Neural cell (in vitro differentiated cells): ENCODE results near the gene LMOD1. TPM values are rescaled to one million over a fixed set of nuclear protein-coding genes. Genes with fewer than 3 reads are reported as not detected.

Source experiments
- H2AFZ ChIP-seq: fragments of 200-600, 300-800 bp; sonication (generic), shearing (Covaris generic); 2 replicates; pipeline ENCODE4 v1.6.0; 2014; ENCODE audit warnings: low read depth, mild to moderate bottlenecking, antibody characterized with exemption, low read length, moderate library complexity
- H3F3A ChIP-seq: fragments of 200-600 bp; shearing (Covaris generic); 2 replicates; pipeline ENCODE4 v1.6.1; 2016; ENCODE audit warnings: mild to moderate bottlenecking, moderate library complexity, mixed read lengths, antibody characterized with exemption, low read length; ENCODE audit not compliant: insufficient read depth, poor library complexity, severe bottlenecking
- H3K27ac ChIP-seq: fragments of 200-600, 300-800 bp; sonication (generic), shearing (Covaris generic); 2 replicates; pipeline ENCODE4 v1.5.1; 2014; ENCODE audit warnings: mild to moderate bottlenecking, low read length, moderate library complexity
- H3K27me3 ChIP-seq: fragments of 300-800, 200-600 bp; sonication (generic), shearing (Covaris generic); 2 replicates; pipeline ENCODE4 v1.6.0; 2014; ENCODE audit warnings: mild to moderate bottlenecking, low read depth, low read length, moderate library complexity; ENCODE audit not compliant: insufficient read depth
- H3K36me3 ChIP-seq: fragments of 300-800, 200-600 bp; sonication (generic), shearing (Covaris generic); 2 replicates; pipeline ENCODE4 v1.5.1; 2014; ENCODE audit warnings: mild to moderate bottlenecking, antibody characterized with exemption, low read length, moderate library complexity; ENCODE audit not compliant: insufficient read depth
- H3K4me2 ChIP-seq: fragments of 300-800, 200-600 bp; sonication (generic), shearing (Covaris generic); 2 replicates; pipeline ENCODE4 v1.6.0; 2014; ENCODE audit warnings: mild to moderate bottlenecking, low read length
- H3K4me3 ChIP-seq: fragments of 300-800, 200-600 bp; sonication (generic), shearing (Covaris generic); 2 replicates; pipeline ENCODE4 v1.5.1; 2014; ENCODE audit warnings: mild to moderate bottlenecking, low read length, moderate library complexity
- H3K79me2 ChIP-seq: fragments of 200-600 bp; shearing (Covaris generic); replicated peaks from 2 replicates; pipeline ENCODE4 v1.6.0; 2014; ENCODE audit warnings: mild to moderate bottlenecking, low read length, moderate library complexity; ENCODE audit not compliant: insufficient read depth
- H3K9ac ChIP-seq: fragments of 300-800, 200-600 bp; sonication (generic), shearing (Covaris generic); 2 replicates; pipeline ENCODE4 v1.6.1; 2016; ENCODE audit warnings: mild to moderate bottlenecking, low read length, mixed read lengths
- H3K9me2 ChIP-seq: fragments of 200-600 bp; shearing (Covaris generic); 2 replicates; pipeline ENCODE4 v1.6.1; 2016; ENCODE audit warnings: mild to moderate bottlenecking, low read length, mixed read lengths; ENCODE audit not compliant: insufficient read depth
- H3K9me3 ChIP-seq: fragments of 200-600, 300-800 bp; sonication (generic), shearing (Covaris generic); 2 replicates; pipeline ENCODE4 v1.6.1; 2016; ENCODE audit warnings: mild to moderate bottlenecking, mixed run types, low read length, moderate library complexity, mixed read lengths
- H4K20me1 ChIP-seq: fragments of 200-600 bp; shearing (Covaris generic); 2 replicates; pipeline ENCODE4 v1.6.1; 2016; ENCODE audit warnings: mild to moderate bottlenecking, mixed run types; ENCODE audit not compliant: insufficient read depth
- EP300 ChIP-seq: fragments of 450-650 bp; conservative IDR thresholded peaks from 2 replicates; pipeline ENCODE4 v1.6.1; 2014; ENCODE audit warnings: antibody characterized with exemption, mild to moderate bottlenecking, moderate library complexity; ENCODE audit not compliant: poor library complexity, severe bottlenecking
- EZH2 ChIP-seq: fragments of 200-600, 300-800 bp; shearing (Covaris generic), sonication (generic); IDR thresholded peaks from 2 replicates; pipeline ENCODE4 v1.6.1; 2014; ENCODE audit warnings: antibody characterized with exemption, low read length, borderline replicate concordance, mild to moderate bottlenecking; ENCODE audit not compliant: insufficient read depth, poor library complexity, severe bottlenecking
- MXI1 ChIP-seq: fragments of 450-650 bp; conservative IDR thresholded peaks from 2 replicates; pipeline ENCODE4 v1.6.1; 2014; ENCODE audit warnings: antibody characterized with exemption, mild to moderate bottlenecking; ENCODE audit not compliant: poor library complexity, severe bottlenecking
- POLR2AphosphoS5 ChIP-seq: IDR thresholded peaks from 2 replicates; pipeline ENCODE4 v1.6.1; 2012
- RAD21 ChIP-seq: fragments of 450-650 bp; conservative IDR thresholded peaks from 2 replicates; pipeline ENCODE4 v1.6.1; 2014; ENCODE audit warnings: antibody characterized with exemption, mild to moderate bottlenecking, moderate library complexity
- SMC3 ChIP-seq: fragments of 450-650 bp; conservative IDR thresholded peaks from 2 replicates; pipeline ENCODE4 v1.6.1; 2014; ENCODE audit warnings: antibody characterized with exemption, mild to moderate bottlenecking, moderate library complexity; ENCODE audit not compliant: poor library complexity
- TAF1 ChIP-seq: IDR thresholded peaks from 2 replicates; pipeline ENCODE4 v1.6.1; 2012; ENCODE audit warnings: low read depth
- polyA plus RNA-seq: library from polyadenylated mRNA; depleted of rRNA; stranded (reverse); fragments of >200 nt; gene quantifications from 2 replicates; pipeline ENCODE4 v1.2.3, GENCODE V29; 2014
- TF ChIP-seq, protein P1 (sequence below): IDR thresholded peaks from 2 replicates; pipeline ENCODE4 v1.6.1; 2012; ENCODE audit warnings: borderline replicate concordance
- TF ChIP-seq, protein P2 (sequence below): fragments of 450-650 bp; IDR thresholded peaks from 2 replicates; pipeline ENCODE4 v1.5.1; 2014; ENCODE audit warnings: antibody characterized with exemption, mild to moderate bottlenecking, moderate library complexity; ENCODE audit not compliant: poor library complexity, severe bottlenecking

LMOD1 gene
- polyA plus RNA-seq, 1 donor from 2014 or later: not detected

DNA sequence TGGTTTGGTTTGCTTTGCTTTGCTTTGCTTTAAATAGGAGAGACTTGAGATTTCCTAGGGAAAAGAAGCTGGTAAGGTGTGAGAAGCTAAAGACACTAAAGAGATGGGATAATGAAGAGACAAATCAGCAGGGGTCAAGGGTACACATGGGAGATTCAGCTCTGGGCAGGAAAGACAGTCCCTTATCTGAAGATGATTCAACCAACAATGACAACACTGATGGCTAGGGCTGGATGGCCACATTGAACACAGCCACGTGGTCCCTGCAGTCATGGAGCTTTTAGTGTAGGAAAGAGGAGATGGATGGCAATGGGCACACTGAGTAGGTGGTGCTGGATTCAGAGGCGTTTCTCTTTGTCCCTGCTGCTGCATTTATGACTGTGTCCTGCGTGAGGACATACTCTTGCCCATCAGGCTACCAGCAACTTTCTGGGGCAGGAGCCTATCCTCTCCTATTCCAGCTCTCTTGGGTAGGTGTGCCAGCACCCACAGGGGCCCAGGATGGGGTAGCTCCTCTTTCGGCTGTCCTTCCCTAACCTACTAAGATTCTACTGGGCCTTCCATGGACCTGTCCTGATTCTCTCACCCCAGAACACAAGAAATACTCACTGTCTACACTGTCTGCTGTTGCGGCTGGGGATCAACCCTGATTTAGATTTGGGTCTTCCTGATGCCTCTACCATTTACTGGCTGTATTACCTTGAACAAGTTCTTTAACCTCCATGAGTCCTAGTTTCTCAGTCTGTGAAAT is 59.1 kb downstream of the LMOD1 start:
- Histone ChIP-seq H3K9ac (no peak overlapping the region), H3K4me3 (no peak overlapping the region)

GRCh38 chr1:201886103-201886885 is 60.1 kb downstream of the LMOD1 start:
- Histone ChIP-seq H3K27ac (no peak overlapping the region), H2AFZ (no peak overlapping the region), H3K9me3 (no peaks in the 10 kb centered on the region), H3K9ac (no peak overlapping the region), H3K9me2 (no peaks in the 10 kb centered on the region), H3K4me3 (no peak overlapping the region), H4K20me1 (no peaks in the 10 kb centered on the region), H3F3A (no peaks in the 10 kb centered on the region), H3K27me3 (peaks cover 17% of the 10 kb centered on the region), H3K36me3 (no peaks in the 10 kb centered on the region), H3K4me2 (no peak overlapping the region), H3K79me2 (no peaks in the 10 kb centered on the region)
- TF ChIP-seq SMC3: no peak
- no peak for TF ChIP-seq MXI1
- TF ChIP-seq RAD21: no peak
- TF ChIP-seq POLR2AphosphoS5: no peak
- TF ChIP-seq, protein P1, sequence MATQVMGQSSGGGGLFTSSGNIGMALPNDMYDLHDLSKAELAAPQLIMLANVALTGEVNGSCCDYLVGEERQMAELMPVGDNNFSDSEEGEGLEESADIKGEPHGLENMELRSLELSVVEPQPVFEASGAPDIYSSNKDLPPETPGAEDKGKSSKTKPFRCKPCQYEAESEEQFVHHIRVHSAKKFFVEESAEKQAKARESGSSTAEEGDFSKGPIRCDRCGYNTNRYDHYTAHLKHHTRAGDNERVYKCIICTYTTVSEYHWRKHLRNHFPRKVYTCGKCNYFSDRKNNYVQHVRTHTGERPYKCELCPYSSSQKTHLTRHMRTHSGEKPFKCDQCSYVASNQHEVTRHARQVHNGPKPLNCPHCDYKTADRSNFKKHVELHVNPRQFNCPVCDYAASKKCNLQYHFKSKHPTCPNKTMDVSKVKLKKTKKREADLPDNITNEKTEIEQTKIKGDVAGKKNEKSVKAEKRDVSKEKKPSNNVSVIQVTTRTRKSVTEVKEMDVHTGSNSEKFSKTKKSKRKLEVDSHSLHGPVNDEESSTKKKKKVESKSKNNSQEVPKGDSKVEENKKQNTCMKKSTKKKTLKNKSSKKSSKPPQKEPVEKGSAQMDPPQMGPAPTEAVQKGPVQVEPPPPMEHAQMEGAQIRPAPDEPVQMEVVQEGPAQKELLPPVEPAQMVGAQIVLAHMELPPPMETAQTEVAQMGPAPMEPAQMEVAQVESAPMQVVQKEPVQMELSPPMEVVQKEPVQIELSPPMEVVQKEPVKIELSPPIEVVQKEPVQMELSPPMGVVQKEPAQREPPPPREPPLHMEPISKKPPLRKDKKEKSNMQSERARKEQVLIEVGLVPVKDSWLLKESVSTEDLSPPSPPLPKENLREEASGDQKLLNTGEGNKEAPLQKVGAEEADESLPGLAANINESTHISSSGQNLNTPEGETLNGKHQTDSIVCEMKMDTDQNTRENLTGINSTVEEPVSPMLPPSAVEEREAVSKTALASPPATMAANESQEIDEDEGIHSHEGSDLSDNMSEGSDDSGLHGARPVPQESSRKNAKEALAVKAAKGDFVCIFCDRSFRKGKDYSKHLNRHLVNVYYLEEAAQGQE: no peak
- no peak for TF ChIP-seq EZH2
- TF ChIP-seq TAF1: no peak
- no peak for TF ChIP-seq EP300

More for the DNA sequence above, 59.1 kb downstream of the LMOD1 start:
- Histone ChIP-seq H3K79me2 (no peaks in the 10 kb centered on the region), H3K9me3 (no peaks in the 10 kb centered on the region), H3K36me3 (no peaks in the 10 kb centered on the region), H3K9me2 (no peaks in the 10 kb centered on the region), H3F3A (no peaks in the 10 kb centered on the region), H3K27ac (no peak overlapping the region), H4K20me1 (no peaks in the 10 kb centered on the region), H2AFZ (no peak overlapping the region), H3K4me2 (no peak overlapping the region), H3K27me3 (peaks cover 17% of the 10 kb centered on the region)
- TF ChIP-seq EP300: no peak
- TF ChIP-seq RAD21: no peak
- TF ChIP-seq POLR2AphosphoS5: no peak
- TF ChIP-seq TAF1: no peak
- TF ChIP-seq, protein P2, sequence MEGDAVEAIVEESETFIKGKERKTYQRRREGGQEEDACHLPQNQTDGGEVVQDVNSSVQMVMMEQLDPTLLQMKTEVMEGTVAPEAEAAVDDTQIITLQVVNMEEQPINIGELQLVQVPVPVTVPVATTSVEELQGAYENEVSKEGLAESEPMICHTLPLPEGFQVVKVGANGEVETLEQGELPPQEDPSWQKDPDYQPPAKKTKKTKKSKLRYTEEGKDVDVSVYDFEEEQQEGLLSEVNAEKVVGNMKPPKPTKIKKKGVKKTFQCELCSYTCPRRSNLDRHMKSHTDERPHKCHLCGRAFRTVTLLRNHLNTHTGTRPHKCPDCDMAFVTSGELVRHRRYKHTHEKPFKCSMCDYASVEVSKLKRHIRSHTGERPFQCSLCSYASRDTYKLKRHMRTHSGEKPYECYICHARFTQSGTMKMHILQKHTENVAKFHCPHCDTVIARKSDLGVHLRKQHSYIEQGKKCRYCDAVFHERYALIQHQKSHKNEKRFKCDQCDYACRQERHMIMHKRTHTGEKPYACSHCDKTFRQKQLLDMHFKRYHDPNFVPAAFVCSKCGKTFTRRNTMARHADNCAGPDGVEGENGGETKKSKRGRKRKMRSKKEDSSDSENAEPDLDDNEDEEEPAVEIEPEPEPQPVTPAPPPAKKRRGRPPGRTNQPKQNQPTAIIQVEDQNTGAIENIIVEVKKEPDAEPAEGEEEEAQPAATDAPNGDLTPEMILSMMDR: no peak
- TF ChIP-seq, protein P1: no peak
- TF ChIP-seq EZH2: no peak
- no peak for TF ChIP-seq SMC3
- no peak for TF ChIP-seq MXI1
